Activated naive CD8-positive, alpha-beta T cell (primary cell): ENCODE measurements around the gene MYL7.
"Not testable (repeated sequence)": the region's sequence is repeated elsewhere in the genome, so short reads cannot be mapped to it uniquely, and the experiment has no call there.

ENCODE experiments used
- H3K27ac Mint-ChIP-seq: one replicate; pipeline ENCODE4 v1.8.0; 2021; ENCODE audit warnings: mixed read lengths
- H3K27me3 Mint-ChIP-seq: one replicate; pipeline ENCODE4 v1.8.0; 2021; ENCODE audit warnings: mixed read lengths
- H3K36me3 Mint-ChIP-seq: one replicate; pipeline ENCODE4 v1.8.0; 2021; ENCODE audit warnings: mixed read lengths
- H3K4me1 Mint-ChIP-seq: one replicate; pipeline ENCODE4 v1.8.0; 2021; ENCODE audit warnings: low read depth, mixed read lengths
- H3K4me3 Mint-ChIP-seq: one replicate; pipeline ENCODE4 v1.8.0; 2021; ENCODE audit warnings: mild to moderate bottlenecking, mixed read lengths
- H3K9me3 Mint-ChIP-seq: one replicate; pipeline ENCODE4 v1.8.0; 2021; ENCODE audit warnings: low read depth, mixed read lengths

Gene MYL7

GRCh38 chr7:44176486-44176885 is 35.4 kb upstream of the MYL7 start:
- H3K36me3 Mint-ChIP-seq = no peaks in the 10 kb centered on the region
- H3K9me3 Mint-ChIP-seq = no peaks in the 10 kb centered on the region
- H3K4me1 Mint-ChIP-seq = no peaks in the 10 kb centered on the region
- no peak overlapping the region for H3K4me3 Mint-ChIP-seq
- H3K27ac Mint-ChIP-seq = no peak overlapping the region
- H3K27me3 Mint-ChIP-seq = peaks cover 4% of the 10 kb centered on the region

GRCh38 chr7:44175730-44176129 is 34.6 kb upstream of the MYL7 start:
- Mint-ChIP-seq H3K36me3 (no peaks in the 10 kb centered on the region), H3K4me3 (no peak overlapping the region), H3K9me3 (no peaks in the 10 kb centered on the region), H3K27me3 (peaks cover 4% of the 10 kb centered on the region), H3K4me1 (no peaks in the 10 kb centered on the region), H3K27ac (no peak overlapping the region)

GRCh38 chr7:44174694-44174948 is 33.5 kb upstream of the MYL7 start:
- H3K4me3 Mint-ChIP-seq, H3K27ac Mint-ChIP-seq, H3K27me3 Mint-ChIP-seq, H3K36me3 Mint-ChIP-seq, H3K9me3 Mint-ChIP-seq, H3K4me1 Mint-ChIP-seq: not testable (repeated sequence)

GRCh38 chr7:44173911-44174693 is 33.0 kb upstream of the MYL7 start:
- H3K4me3 Mint-ChIP-seq = no peak overlapping the region
- peaks cover 4% of the 10 kb centered on the region for H3K27me3 Mint-ChIP-seq
- no peaks in the 10 kb centered on the region for H3K36me3 Mint-ChIP-seq
- H3K9me3 Mint-ChIP-seq = no peaks in the 10 kb centered on the region
- no peak overlapping the region for H3K27ac Mint-ChIP-seq
- H3K4me1 Mint-ChIP-seq = no peaks in the 10 kb centered on the region

GRCh38 chr7:44172803-44173424 is 31.8 kb upstream of the MYL7 start:
- no peaks in the 10 kb centered on the region for H3K9me3 Mint-ChIP-seq

DNA sequence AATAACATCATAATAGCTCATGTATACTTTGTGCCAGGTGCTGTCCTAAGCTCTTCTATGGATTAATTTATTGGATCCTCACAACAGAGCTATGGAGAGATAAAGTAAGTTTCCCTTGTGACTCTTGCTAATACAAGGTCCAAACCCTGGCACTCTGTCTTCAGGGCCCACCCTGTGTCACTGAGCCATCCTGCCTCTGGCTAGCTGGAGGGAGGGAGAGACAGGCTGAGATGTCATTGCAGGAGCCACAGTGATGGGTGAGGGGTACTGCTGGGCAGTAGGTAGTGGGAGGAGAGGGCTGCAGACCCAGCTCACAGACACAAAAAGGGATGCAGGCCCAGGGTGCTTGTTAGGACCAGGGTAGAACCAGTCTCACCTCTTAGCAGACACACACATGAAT is 31.2 kb upstream of the MYL7 start:
- Mint-ChIP-seq H3K27me3 (peaks cover 4% of the 10 kb centered on the region), H3K27ac (no peak overlapping the region), H3K4me3 (no peak overlapping the region), H3K36me3 (no peaks in the 10 kb centered on the region), H3K9me3 (no peaks in the 10 kb centered on the region), H3K4me1 (peaks cover 6% of the 10 kb centered on the region)

More at GRCh38 chr7:44172803-44173424, 31.8 kb upstream of the MYL7 start:
- Mint-ChIP-seq H3K4me1 (peaks cover under 1% of the 10 kb centered on the region), H3K36me3 (no peaks in the 10 kb centered on the region), H3K27me3 (peaks cover 4% of the 10 kb centered on the region), H3K4me3 (no peak overlapping the region), H3K27ac (no peak overlapping the region)

- H3K27me3 Mint-ChIP-seq, H3K36me3 Mint-ChIP-seq, H3K9me3 Mint-ChIP-seq, H3K4me1 Mint-ChIP-seq, H3K4me3 Mint-ChIP-seq, H3K27ac Mint-ChIP-seq: not testable (repeated sequence)
These were observed 30.8 kb upstream of the MYL7 start for GRCh38 chr7:44171901-44172300.

DNA sequence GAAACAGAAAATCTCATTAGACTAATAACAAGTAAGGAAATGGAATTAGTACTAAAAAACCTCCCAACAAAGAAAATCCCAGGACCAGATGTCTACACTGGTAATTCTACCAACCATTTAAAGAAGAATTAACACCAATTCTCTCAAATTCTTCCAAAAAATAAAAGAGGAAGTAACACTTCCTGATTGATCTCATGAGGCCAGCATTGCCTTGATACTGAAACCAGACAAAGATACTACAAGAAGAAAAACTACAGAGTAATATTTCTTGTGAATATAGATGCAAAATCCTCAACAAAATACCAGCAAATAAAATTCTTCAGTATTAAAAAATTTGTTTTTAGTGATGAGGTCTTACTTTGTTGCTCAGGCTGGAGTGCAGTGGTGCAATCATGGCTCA is 26.8 kb upstream of the MYL7 start:
- peaks cover 8% of the 10 kb centered on the region for H3K4me1 Mint-ChIP-seq
- no peaks in the 10 kb centered on the region for H3K36me3 Mint-ChIP-seq
- H3K27me3 Mint-ChIP-seq = no peaks in the 10 kb centered on the region
- peaks cover 6% of the 10 kb centered on the region for H3K9me3 Mint-ChIP-seq
- H3K4me3 Mint-ChIP-seq = no peak overlapping the region
- H3K27ac Mint-ChIP-seq = no peak overlapping the region

DNA sequence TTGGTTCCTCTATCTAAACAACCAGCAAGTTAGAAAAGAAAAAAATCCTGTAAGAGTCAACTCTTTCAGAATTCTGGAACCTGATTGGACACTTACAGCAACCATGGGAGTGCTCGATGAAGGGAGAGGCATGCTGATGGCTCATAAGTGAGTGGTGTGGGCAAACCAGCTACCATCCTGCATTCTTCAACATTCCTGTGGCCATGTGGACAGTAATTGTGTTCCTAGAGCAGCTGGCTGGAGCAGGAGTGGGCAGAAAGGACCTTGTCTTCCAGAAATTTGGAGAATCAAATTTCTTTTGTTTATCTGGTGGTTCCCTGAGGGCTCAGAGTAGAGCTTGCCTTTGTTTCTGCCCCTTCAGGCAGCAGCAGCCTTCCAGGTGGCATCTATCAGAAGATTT is 22.5 kb upstream of the MYL7 start:
- H3K9me3 Mint-ChIP-seq = peaks cover 6% of the 10 kb centered on the region
- H3K27me3 Mint-ChIP-seq = no peaks in the 10 kb centered on the region
- H3K27ac Mint-ChIP-seq = no peak overlapping the region
- H3K4me1 Mint-ChIP-seq = peaks cover 8% of the 10 kb centered on the region
- no peaks in the 10 kb centered on the region for H3K36me3 Mint-ChIP-seq
- no peak overlapping the region for H3K4me3 Mint-ChIP-seq

DNA sequence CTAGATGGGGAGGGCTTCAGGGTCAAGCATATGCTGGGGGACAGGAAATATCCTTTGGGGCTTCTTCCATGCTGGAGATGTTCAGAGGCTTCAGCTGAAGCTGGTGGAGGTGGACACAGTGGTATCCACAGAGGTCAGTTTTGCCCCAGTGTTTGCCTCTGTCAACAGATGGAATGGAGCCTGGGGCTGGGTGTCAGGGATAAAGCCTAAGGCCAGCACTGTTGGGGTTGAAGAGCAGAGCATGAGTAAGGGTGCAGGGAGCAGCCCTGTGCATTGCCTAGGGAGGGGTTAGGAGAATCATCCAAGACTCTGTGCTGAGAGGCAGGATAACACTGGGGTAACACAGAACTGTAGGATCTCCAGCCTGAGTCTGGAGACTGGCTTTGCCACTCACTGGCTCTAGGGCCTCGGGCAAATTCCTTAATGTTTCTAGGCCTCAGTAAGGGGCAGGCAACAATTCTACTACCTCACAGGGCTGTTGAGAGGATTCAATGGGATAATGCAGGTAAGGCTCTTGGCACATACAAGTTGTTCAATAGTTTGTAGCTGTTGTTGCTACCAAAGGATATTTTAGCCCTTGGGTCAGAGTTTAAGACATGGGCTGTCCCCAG is 21.8 kb upstream of the MYL7 start:
- Mint-ChIP-seq H3K4me1 (peaks cover 8% of the 10 kb centered on the region), H3K9me3 (peaks cover 6% of the 10 kb centered on the region), H3K27me3 (no peaks in the 10 kb centered on the region)

DNA sequence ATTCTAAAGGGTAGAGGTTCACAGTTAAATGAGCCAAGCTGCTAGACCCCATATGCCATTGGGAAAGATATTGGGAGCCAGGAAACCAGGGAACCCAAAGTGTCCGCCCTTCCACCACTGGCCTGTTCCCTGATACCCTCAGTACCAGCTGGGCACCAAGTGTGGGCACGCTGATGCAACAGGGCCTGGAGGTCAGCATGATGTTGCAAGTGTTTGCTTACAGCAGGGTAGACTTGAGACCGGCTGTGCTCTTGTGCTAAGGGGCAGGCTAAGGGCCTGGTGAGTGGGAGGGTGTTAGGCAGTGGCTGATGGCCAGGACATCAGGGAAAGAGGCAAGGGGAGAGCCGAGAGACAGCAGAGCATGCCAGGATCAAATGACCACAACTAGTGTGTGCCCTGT is 21.0 kb upstream of the MYL7 start:
- Mint-ChIP-seq H3K27ac (no peak overlapping the region), H3K4me3 (no peak overlapping the region), H3K9me3 (peaks cover 6% of the 10 kb centered on the region), H3K36me3 (no peaks in the 10 kb centered on the region), H3K4me1 (peaks cover under 1% of the 10 kb centered on the region), H3K27me3 (no peaks in the 10 kb centered on the region)

More for the DNA sequence above, 21.8 kb upstream of the MYL7 start:
- Mint-ChIP-seq H3K27ac (no peak overlapping the region), H3K4me3 (no peak overlapping the region), H3K36me3 (no peaks in the 10 kb centered on the region)

DNA sequence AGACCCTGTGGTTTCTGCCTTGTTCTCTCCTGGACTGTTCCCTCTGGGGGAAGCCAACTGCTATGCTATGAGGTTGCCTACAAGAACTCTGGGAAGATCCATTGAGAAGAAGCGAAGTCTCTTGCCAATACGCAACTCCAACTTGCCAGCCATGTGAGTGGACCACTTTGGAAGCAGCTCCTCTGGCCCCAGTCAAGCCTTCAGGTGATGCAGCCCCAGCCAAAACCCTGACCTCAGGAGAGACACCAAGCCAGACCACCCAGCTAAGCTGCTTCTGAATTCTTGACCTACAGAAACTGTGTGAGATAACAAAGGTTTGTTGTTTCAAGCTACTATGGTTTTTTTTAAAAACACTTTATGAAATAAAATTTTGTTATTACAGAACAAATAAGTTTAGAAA is 20.2 kb upstream of the MYL7 start:
- Mint-ChIP-seq H3K4me1 (no peaks in the 10 kb centered on the region), H3K27me3 (no peaks in the 10 kb centered on the region), H3K27ac (no peak overlapping the region), H3K4me3 (no peak overlapping the region), H3K9me3 (peaks cover 6% of the 10 kb centered on the region), H3K36me3 (no peaks in the 10 kb centered on the region)

DNA sequence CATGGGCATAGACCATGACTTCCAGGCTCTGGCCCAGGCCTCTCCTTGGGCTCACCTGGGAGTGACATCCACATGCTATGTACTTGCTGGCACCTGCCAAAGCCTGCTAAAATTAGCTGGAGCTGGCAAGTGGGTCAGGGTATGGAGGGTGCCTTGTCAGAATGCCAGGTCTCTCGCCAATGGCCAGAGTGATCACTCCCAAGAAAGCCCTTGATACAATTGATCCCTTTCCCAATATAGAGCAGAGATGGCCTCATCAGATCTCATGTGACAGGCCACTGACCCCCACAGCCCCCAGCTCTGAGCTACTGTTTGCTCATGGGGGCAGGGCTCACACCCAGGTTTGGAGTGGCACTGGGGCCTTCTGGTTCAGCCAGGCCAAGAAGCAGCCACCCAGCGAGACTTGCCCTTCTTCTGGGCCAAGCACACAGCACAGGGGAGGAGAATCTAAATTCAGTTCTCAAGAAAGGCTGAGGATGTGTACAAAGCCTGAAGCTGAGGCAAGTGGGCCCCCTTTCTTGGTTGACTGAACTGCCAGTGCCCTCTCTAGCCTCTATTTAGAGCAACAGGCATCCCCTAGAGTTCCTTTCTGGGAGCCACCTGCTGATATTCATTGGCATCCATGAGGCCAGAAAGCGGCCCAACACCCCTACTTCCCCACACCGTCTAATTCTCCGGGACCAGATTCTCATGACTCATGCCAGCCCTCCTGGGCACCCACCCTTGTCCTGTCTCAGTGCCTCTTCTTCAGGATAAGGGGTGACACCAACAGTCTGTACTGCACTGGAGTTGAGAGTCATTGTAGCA is 18.9 kb upstream of the MYL7 start:
- no peaks in the 10 kb centered on the region for H3K36me3 Mint-ChIP-seq
- H3K27me3 Mint-ChIP-seq = no peaks in the 10 kb centered on the region
- H3K9me3 Mint-ChIP-seq = peaks cover 6% of the 10 kb centered on the region

DNA sequence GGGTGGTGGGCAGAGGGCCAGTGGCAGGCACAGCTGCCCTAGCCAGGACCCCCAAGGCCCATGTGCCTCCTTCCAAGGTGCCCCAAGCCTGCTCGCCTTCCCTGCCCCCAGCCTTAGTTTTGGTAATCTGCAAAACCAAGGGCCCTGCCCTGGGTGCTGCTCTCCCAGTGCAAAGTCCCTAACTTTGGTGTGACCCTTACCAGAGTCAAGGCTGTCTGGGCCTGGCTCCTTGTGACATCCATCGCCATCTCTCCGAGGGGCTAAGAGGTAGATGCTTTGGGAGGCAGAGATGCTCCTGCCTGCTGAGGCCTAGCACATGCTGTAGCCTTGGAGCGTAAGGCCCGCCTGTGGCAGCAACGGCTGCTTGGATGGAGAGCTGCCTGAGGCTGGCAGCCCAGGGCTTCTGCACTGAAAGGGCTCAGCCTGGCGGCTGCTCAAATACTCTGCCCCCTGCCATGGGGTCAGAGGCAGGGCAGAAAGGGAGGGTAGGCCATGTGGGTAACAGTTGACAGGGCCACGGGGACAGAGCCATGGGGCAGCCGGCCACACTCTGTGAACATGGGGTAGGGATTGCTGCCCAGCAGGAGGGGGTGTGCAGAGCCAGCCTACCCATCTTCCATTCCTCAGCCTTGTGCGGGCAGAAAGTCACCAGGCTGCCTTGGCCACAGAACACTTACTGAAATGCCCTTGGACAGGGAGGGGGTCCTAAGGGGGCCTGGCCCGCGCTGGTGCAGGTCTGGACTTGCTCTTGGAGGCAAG is 17.9 kb upstream of the MYL7 start:
- Mint-ChIP-seq H3K4me3 (no peak overlapping the region), H3K27ac (no peak overlapping the region), H3K36me3 (no peaks in the 10 kb centered on the region), H3K9me3 (no peaks in the 10 kb centered on the region), H3K4me1 (no peaks in the 10 kb centered on the region), H3K27me3 (no peaks in the 10 kb centered on the region)

More for the DNA sequence above, 18.9 kb upstream of the MYL7 start:
- no peak overlapping the region for H3K27ac Mint-ChIP-seq
- H3K4me1 Mint-ChIP-seq = no peaks in the 10 kb centered on the region
- H3K4me3 Mint-ChIP-seq = no peak overlapping the region
